Stimulated activated CD8-positive, alpha-beta memory T cell treated with anti-CD3 and anti-CD28 coated beads, Interleukin-12 subunit alpha, Interleukin-12 subunit beta, amount 100 ng/mL, for 24 hours (primary cell): ENCODE measurements around the gene TAS1R2.

Experiments used
- DNase-seq: peaks from one replicate; pipeline ENCODE4 v3.0.0-alpha.2; 2020; ENCODE audit errors: extremely low read depth

TAS1R2 gene

DNA sequence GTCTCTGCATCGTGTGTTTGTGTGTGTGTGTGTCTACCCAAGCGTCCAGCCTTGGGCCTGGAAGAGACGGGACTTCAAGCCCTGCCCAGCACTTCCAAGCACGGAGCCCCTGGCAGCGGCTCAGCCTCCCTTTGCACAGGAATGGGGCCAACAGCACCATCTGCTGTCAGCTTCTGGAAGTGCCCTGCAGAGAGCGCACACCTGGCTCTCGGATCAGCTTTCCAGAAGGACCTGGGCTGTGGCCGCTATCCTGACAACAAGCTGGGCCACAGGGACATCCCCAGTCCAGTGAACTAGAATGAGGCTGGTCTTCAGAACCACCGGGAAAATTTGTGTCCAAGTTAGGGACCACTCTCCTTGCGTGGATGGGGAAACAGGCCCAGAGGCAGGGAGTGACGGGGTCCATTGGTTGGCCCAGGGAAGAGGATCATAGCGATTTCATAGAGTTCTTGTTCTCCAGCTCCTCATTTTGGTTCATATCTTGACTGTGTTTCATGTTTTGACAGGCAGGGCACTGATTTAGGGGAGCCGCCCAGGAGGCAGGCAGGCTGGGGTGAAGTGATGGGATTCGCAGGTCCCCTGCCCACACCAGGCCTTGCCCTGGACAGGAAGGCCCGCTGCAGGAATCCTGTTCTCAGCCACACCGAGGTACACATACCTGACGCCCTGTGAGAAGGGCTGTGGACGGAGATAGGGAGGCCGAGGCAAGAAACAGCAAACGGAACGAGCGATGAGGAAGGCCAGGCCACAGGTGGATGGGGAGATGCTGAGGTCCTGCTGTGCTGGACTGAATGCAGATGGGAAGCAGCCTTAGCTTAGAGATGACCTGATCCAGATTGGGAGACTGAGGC lies 38.4 kb downstream of the TAS1R2 start:
- peak; percentile 7 for DNase-seq

DNA sequence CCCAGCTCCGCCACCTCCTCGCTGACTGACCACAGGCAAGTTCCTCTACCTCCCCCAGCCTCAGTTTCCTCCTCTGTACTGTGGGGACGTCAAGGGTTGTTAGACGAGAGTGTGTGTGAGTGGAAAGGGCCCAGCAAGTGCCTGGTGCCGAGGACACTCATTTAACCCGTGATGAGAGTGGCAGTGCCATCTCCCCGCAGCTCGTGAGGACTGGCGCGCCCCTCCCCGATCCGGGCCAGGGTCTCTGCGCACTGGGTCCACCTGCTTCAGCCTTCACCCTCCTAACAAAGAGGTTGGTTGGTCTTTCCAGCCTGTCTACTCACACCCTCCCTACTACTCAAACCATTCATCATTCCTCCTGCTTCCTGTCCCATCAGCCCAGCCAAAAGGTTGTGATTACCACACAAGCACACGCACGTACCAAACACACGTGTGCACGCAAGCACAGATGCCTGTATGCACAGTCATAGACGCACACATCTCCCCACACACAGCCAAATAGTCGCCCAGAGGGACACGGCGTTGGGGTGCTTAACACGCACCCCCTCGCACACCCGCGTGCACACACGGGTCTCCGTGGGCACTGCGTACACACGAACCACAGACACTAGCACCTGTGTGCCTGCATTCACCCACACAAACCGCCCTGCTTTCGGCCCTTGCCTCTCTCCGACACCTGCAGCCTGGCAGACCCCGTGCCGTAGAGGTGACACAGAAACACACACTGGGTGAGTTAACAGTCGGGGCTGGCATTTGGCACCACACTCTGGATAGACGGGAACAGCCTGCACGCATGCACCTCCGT lies 39.3 kb downstream of the TAS1R2 start:
- DNase-seq, result no peak

GRCh38 chr1:18819203-18819602 lies 40.3 kb downstream of the TAS1R2 start:
- DNase-seq, result no peak

GRCh38 chr1:18817795-18818435 lies 41.5 kb downstream of the TAS1R2 start:
- DNase-seq, result no peak

- no peak for DNase-seq
Observed at GRCh38 chr1:18817316-18817715, 42.1 kb downstream of the TAS1R2 start.

DNA sequence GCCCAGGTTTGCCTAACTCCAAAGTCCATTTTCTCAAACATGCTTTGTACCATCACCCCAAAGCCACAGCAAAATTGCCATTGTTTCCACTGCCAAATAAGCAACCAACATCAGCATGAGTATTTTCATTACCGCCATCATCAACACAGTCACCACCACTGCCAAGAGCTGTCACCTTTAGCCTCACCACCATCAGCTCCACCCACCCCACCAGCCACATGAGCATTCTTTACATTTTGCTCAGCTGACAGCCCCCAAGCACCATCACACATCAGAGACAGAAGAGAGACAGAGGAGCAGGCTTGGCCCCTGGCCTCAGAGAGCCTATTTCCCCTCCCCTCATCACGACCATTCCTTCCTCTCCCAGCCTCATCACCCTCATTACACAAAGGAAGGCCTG lies 42.7 kb downstream of the TAS1R2 start:
- DNase-seq, result no peak

- DNase-seq, result no peak
Observed at GRCh38 chr1:18814874-18815531, 44.5 kb downstream of the TAS1R2 start.

GRCh38 chr1:18814425-18814824 lies 45.0 kb downstream of the TAS1R2 start:
- DNase-seq, result no peak

GRCh38 chr1:18812453-18812939 lies 47.0 kb downstream of the TAS1R2 start:
- DNase-seq, result no peak

- no peak for DNase-seq
Observed at GRCh38 chr1:18811733-18812452, 47.6 kb downstream of the TAS1R2 start.

- DNase-seq, result no peak
Observed at GRCh38 chr1:18809953-18810899, 49.2 kb downstream of the TAS1R2 start.

GRCh38 chr1:18808550-18808949 lies 50.9 kb downstream of the TAS1R2 start:
- no peak for DNase-seq

- DNase-seq, result no peak
Observed at GRCh38 chr1:18807334-18808063, 52.0 kb downstream of the TAS1R2 start.

- no peak for DNase-seq
Observed at GRCh38 chr1:18805925-18806849, 53.3 kb downstream of the TAS1R2 start.

DNA sequence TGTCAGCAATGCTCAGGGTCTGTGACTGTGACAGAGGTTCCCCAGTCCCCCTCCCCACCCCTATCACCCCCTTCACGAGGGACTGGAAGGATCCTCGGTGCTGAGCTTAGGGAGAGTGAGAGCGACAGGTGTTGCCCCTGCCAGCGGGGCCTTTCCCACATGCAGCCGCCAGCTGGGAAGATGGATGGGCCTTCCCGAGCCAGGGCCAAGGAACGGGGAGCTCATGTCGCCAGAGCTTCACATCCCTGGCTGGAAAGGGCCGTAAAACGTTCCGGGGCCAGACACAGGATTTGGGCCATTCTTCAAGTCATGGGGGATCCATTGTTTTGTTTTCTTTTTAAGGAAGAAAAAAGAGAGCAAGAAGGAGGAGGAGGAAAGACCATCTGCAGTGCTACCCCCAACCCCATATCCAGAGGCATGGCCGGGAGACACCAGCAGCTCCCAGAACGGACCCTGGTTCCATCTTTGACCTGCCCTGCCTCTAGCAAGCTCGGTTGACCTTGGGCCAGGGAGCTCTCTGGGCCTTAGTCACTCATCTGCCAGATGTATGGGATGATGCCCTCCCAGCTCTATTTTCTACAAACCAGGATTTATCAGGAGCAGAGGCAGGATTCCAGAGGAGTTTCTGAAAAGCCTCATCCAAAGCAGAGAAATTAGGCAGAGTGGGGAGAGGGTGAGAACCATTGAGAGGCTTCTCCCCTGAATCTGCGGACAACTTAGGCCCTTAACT lies 54.1 kb downstream of the TAS1R2 start:
- no peak for DNase-seq

- no peak for DNase-seq
Observed at GRCh38 chr1:18803851-18804250, 55.6 kb downstream of the TAS1R2 start.

GRCh38 chr1:18803151-18803791 lies 56.2 kb downstream of the TAS1R2 start:
- no peak for DNase-seq
